Right cardiac atrium (tissue), 5 donors: Measurements from ENCODE around the gene FRMD4A. TPM values are rescaled to one million over a fixed set of nuclear protein-coding genes. Genes with fewer than 3 reads are reported as not detected.

Experiments used
- ATAC-seq, 2 donors: fragments of 200-7000 bp; cut with Tn5 transposase; one replicate each; pipeline versions ENCODE4 v1.8.0 to v1.9.1; 2020; ENCODE audit warnings: moderate library complexity in 2 of 2, mild to moderate bottlenecking in 1 of 2
- DNase-seq, 3 donors: peaks; one replicate each; pipeline ENCODE4 v3.0.0-alpha.2; 2020
- H3K27ac ChIP-seq: one replicate; pipeline ENCODE4 v1.5.1; 2013; ENCODE audit warnings: mild to moderate bottlenecking, low read length, control low read depth, moderate library complexity
- H3K27me3 ChIP-seq: one replicate; pipeline ENCODE4 v1.6.1; 2013; ENCODE audit not compliant: control insufficient read depth, insufficient read depth
- H3K4me1 ChIP-seq: one replicate; pipeline ENCODE4 v1.6.1; 2013; ENCODE audit warnings: low read length; ENCODE audit not compliant: control insufficient read depth, insufficient read depth
- H3K4me3 ChIP-seq: one replicate; pipeline ENCODE4 v1.5.1; 2013; ENCODE audit warnings: low read length, control low read depth
- H3K9me3 ChIP-seq: one replicate; pipeline ENCODE4 v1.6.1; 2013; ENCODE audit warnings: low read length; ENCODE audit not compliant: control insufficient read depth
- WGBS: extraction: QIAGEN DNeasy Blood & Tissue Kit; methylation state at CpG from one replicate; pipeline ENCODE4 v1.1.7; 2013; 5-methylcytosine and 5-hydroxymethylcytosine counted together
- intact Hi-C, 4 donors: fragments of 100-400 bp; cut with DNase I; formaldehyde crosslinking; loops; one replicate each; pipeline versions ENCODE4 v1.11.0 to v1.14.0; 2022 to 2023
- polyA plus RNA-seq: library from polyadenylated mRNA; stranded (reverse); fragments of 200-250 nt; gene quantifications from one replicate; pipeline ENCODE4 v1.2.3, GENCODE V29; 2013
- total RNA-seq, 4 donors: library from RNA; stranded (reverse); fragmentation: NEBNext Ultra II Directional; extraction: Animal tissue kit (Norgen Biotek cat#: 25700); gene quantifications; one replicate each; pipeline ENCODE4 v1.2.1, GENCODE V29; 2021
- donor health status: healthy with polysubstance abuse.
- donor health status: DM: no; HTN: yes; CAD: no.
- donor health status: DM: no; HTN: no; CAD: no.
- donor health status: DM: no; HTN: yes; CAD: no; lungs with severe emphysema.
- donor health status: DM: yes; HTN: yes; CAD: no.

Gene FRMD4A
- total and polyA plus RNA-seq, 5 donors: 14.8 to 30.3 (median 25.1) TPM

GRCh38 chr10:13990946-13991345, 339.8 kb downstream of the FRMD4A start:
- ATAC-seq (peak; percentile 53 to 68), DNase-seq (peak in 2 of 3 donors; percentile 75 to 79)
- peaks cover 8% of the 10 kb centered on the region for H3K4me1 ChIP-seq
- 30% methylated on average over 7 of the region's 7 CpGs for WGBS
- no peaks in the 10 kb centered on the region for H3K9me3 ChIP-seq
- H3K27me3 ChIP-seq: no peaks in the 10 kb centered on the region
- no peak overlapping the region for H3K4me3 ChIP-seq
- peak overlapping the region; percentile 65 for H3K27ac ChIP-seq
- intact Hi-C loops: no loop called here

GRCh38 chr10:13990392-13990805, 340.3 kb downstream of the FRMD4A start:
- H3K27ac ChIP-seq: peak overlapping the region; percentile 85
- intact Hi-C loops: no loop called here
- H3K4me3 ChIP-seq: no peak overlapping the region
- peak; percentile 45 to 80 (median 72) for DNase-seq
- H3K27me3 ChIP-seq: no peaks in the 10 kb centered on the region
- H3K9me3 ChIP-seq: no peaks in the 10 kb centered on the region
- peak; percentile 90 for ATAC-seq
- peaks cover 8% of the 10 kb centered on the region for H3K4me1 ChIP-seq
- 36% methylated on average over 12 of the region's 12 CpGs for WGBS

GRCh38 chr10:13989616-13990015, 341.1 kb downstream of the FRMD4A start:
- H3K9me3 ChIP-seq: no peaks in the 10 kb centered on the region
- DNase-seq: no peak
- over 99% methylated on average over 2 of the region's 2 CpGs for WGBS
- intact Hi-C loops: no loop called here
- H3K27ac ChIP-seq: peak overlapping the region; percentile 85
- H3K4me3 ChIP-seq: no peak overlapping the region
- ATAC-seq: no peak
- H3K27me3 ChIP-seq: no peaks in the 10 kb centered on the region
- H3K4me1 ChIP-seq: peaks cover 8% of the 10 kb centered on the region

- DNase-seq (no peak), ATAC-seq (no peak)
- 51% methylated on average over 9 of the region's 9 CpGs for WGBS
- Histone ChIP-seq H3K27ac (no peak overlapping the region), H3K4me1 (peaks cover 5% of the 10 kb centered on the region), H3K9me3 (no peaks in the 10 kb centered on the region), H3K4me3 (no peak overlapping the region), H3K27me3 (no peaks in the 10 kb centered on the region)
- intact Hi-C loops: no loop called here
These were observed 343.3 kb downstream of the FRMD4A start for GRCh38 chr10:13987446-13987845.

GRCh38 chr10:13984647-13985155, 346.0 kb downstream of the FRMD4A start:
- intact Hi-C loops: no loop called here
- DNase-seq: no peak
- H3K4me3 ChIP-seq: no peak overlapping the region
- ATAC-seq: peak in 1 of 2 donors; percentile 14
- H3K27me3 ChIP-seq: no peaks in the 10 kb centered on the region
- no peak overlapping the region for H3K27ac ChIP-seq
- no peaks in the 10 kb centered on the region for H3K9me3 ChIP-seq
- no peaks in the 10 kb centered on the region for H3K4me1 ChIP-seq
- 87% methylated on average over 7 of the region's 7 CpGs for WGBS

- Histone ChIP-seq H3K9me3 (no peaks in the 10 kb centered on the region), H3K27ac (no peak overlapping the region), H3K27me3 (no peaks in the 10 kb centered on the region), H3K4me3 (no peak overlapping the region), H3K4me1 (no peaks in the 10 kb centered on the region)
- DNase-seq (no peak), ATAC-seq (no peak)
- WGBS: 80% methylated on average over 9 of the region's 9 CpGs
- intact Hi-C loops: no loop called here
These were observed 347.7 kb downstream of the FRMD4A start for GRCh38 chr10:13983035-13983434.

- H3K27me3 ChIP-seq: no peaks in the 10 kb centered on the region
- no peaks in the 10 kb centered on the region for H3K9me3 ChIP-seq
- H3K4me1 ChIP-seq: no peaks in the 10 kb centered on the region
- ATAC-seq (no peak), DNase-seq (no peak)
- 76% methylated on average over 4 of the region's 4 CpGs for WGBS
- no peak overlapping the region for H3K27ac ChIP-seq
- intact Hi-C loops: no loop called here
- no peak overlapping the region for H3K4me3 ChIP-seq
These were observed 352.1 kb downstream of the FRMD4A start for GRCh38 chr10:13978533-13979115.

- 78% methylated on average over 3 of the region's 3 CpGs for WGBS
- Histone ChIP-seq H3K4me3 (no peak overlapping the region), H3K27me3 (no peaks in the 10 kb centered on the region), H3K4me1 (no peaks in the 10 kb centered on the region), H3K9me3 (no peaks in the 10 kb centered on the region), H3K27ac (no peak overlapping the region)
- no peak for DNase-seq
- no peak for ATAC-seq
- intact Hi-C loops: no loop called here
These were observed 352.7 kb downstream of the FRMD4A start for GRCh38 chr10:13977861-13978532.

GRCh38 chr10:13973742-13974141, 357.0 kb downstream of the FRMD4A start:
- intact Hi-C loops: no loop called here
- 25% methylated on average over 4 of the region's 4 CpGs for WGBS
- Histone ChIP-seq H3K27me3 (no peaks in the 10 kb centered on the region), H3K4me1 (peaks cover 1% of the 10 kb centered on the region), H3K27ac (no peak overlapping the region), H3K9me3 (no peaks in the 10 kb centered on the region), H3K4me3 (no peak overlapping the region)
- no peak for DNase-seq
- ATAC-seq: peak in 1 of 2 donors; percentile 53

- ATAC-seq (no peak), DNase-seq (no peak)
- intact Hi-C loops: no loop called here
- Histone ChIP-seq H3K27me3 (no peaks in the 10 kb centered on the region), H3K9me3 (no peaks in the 10 kb centered on the region), H3K27ac (no peak overlapping the region), H3K4me3 (no peak overlapping the region), H3K4me1 (peaks cover 1% of the 10 kb centered on the region)
- WGBS: 70% methylated on average over 4 of the region's 4 CpGs
These were observed 358.1 kb downstream of the FRMD4A start for GRCh38 chr10:13972609-13973008.

- intact Hi-C loops: no loop called here
- H3K9me3 ChIP-seq: no peaks in the 10 kb centered on the region
- H3K4me3 ChIP-seq: no peak overlapping the region
- ATAC-seq (peak in 1 of 2 donors; percentile 44), DNase-seq (no peak)
- H3K4me1 ChIP-seq: peaks cover 1% of the 10 kb centered on the region
- H3K27ac ChIP-seq: no peak overlapping the region
- 44% methylated on average over 10 of the region's 10 CpGs for WGBS
- no peaks in the 10 kb centered on the region for H3K27me3 ChIP-seq
These were observed 358.9 kb downstream of the FRMD4A start for GRCh38 chr10:13971601-13972475.
